HG03060 (cell line): Measurements from ENCODE around the gene TMEM150A.
A peak's percentile ranks its signal among the peaks of the same experiment; 100 is the strongest.
"Not testable (repeated sequence)": the region's sequence is repeated elsewhere in the genome, so short reads cannot be mapped to it uniquely, and the experiment has no call there.

ENCODE experiments used
- ATAC-seq: cut with Tn5 transposase; IDR thresholded peaks from one replicate; pipeline ENCODE4 v1.9.1; 2021; ENCODE audit warnings: low read depth, moderate number of reproducible peaks; ENCODE audit not compliant: unreplicated experiment

The TMEM150A gene

DNA sequence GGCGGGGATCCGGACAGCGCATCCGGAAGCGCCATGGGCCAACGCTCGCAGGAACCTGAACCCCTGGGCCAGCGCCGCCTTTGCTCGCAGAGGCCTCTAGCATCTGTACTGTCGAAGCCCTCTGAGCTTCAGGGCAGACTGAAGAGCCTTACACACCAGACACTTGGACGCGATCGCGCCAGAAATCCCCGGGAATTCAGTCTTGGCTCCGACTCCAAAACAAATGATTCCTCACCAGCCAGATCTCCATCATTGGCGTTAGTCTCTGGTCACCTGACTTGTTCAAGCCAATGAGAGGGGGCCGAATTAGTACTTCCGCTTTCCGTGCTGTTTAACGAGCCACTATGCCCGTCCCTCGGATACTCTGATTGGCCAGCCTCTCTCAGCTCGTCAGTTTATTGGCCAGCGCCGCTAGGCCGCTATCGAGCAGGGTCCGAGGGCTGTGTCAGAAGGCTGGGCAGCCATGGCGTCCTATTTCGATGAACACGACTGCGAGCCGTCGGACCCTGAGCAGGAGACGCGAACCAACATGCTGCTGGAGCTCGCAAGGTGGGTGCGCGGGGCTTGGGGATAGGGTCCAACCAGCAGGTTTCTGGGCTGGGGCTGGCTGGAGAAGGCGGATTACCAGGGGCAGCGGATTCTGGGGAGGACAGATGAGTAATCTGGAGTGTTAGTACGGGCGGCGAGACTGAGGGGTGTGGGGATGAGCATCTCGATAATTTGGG, 7.0 kb downstream of the TMEM150A start, which contains the start of gene RNF181:
Gene RNF181, plus strand, starts transcription at position 445 of the 725 bp plus-strand sequence. Its CDS starts 19 bp downstream, at position 464.
- ATAC-seq = peak; percentile 99

- ATAC-seq = no peak
Measured at GRCh38 chr2:85594715-85595300, 7.7 kb downstream of the TMEM150A start.

GRCh38 chr2:85593023-85593422, 9.5 kb downstream of the TMEM150A start:
- no peak for ATAC-seq

GRCh38 chr2:85592299-85592698, 10.2 kb downstream of the TMEM150A start:
- not testable (repeated sequence) for ATAC-seq

GRCh38 chr2:85591563-85591962, 10.9 kb downstream of the TMEM150A start:
- no peak for ATAC-seq

GRCh38 chr2:85590950-85591349, 11.5 kb downstream of the TMEM150A start:
- ATAC-seq = no peak

DNA sequence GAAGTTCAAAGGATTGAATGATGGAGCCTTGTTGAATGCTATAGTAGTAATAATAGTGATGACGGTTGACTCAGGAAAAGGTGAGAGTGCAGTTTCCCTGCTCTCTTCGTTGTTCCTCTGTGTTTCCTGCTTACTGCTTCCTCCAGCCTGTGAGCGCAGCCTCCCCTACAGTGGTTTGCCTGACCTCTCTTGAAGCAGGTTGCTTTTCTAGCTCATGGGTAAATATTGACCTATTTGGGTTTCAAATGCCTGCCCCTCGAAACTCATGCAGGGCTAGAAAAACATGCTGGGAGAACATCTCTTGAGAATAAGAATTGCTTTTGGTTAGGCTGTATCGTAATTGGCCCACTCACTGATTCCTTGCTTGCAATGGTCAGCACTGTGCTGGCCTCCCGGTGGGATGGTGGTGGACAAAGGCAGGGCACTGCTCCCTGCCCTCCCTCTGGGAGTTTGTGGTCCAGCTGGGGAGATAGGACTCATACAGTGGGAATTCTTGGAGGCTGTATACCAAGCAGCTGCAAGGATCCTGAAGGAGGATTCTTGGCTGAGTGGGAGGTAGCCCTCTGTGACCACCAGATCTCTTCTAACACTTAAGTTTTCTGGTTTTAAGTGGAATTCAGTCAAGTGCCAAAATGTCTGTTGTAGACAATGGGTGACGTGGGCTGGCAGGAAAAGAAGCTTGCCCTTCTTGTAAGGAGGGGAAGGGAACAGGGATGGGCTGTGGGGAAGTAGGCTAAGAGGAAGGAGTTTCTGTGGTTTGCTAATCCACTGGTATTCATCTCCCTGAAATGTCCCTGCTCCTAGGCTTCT, 12.3 kb downstream of the TMEM150A start:
- no peak for ATAC-seq

DNA sequence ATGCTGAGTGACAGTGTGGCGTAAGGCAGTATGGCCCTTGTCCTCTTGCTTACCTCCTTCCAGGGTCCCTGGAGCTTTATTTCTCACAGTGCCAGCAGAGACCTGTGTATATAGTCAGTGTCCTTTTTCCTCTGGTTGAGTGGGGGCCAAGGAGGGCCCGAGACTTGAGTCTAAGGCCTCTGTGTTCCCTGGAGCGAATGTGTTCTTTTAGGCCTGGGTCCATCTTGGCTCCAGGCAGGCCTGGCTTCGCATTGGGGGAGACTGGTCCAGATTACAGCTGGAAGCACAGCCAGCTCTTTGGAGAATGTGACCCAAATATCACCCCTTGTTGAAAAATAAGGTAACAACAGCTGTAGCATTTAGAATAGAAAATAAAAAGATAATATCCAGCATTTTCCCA, 13.3 kb downstream of the TMEM150A start:
- ATAC-seq = no peak

DNA sequence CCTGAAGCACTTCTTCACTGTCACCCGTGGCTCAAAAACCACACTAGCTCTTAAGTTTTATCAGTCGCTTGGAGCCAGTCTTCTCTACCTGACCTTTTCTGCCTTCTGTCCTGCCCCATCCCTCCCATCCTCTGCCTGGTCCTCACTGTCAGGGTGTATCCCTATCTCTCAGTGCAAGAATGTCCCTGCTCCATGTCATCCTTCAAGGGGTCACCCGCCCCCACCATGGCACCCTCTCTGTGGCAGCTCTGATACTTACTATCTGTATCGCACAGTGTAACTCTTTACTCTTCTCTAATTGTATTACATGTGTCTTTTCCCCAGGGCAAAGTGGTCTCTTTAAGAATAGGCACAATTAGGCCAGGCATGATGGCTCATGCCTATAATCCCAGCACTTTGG, 13.9 kb downstream of the TMEM150A start:
- no peak for ATAC-seq

DNA sequence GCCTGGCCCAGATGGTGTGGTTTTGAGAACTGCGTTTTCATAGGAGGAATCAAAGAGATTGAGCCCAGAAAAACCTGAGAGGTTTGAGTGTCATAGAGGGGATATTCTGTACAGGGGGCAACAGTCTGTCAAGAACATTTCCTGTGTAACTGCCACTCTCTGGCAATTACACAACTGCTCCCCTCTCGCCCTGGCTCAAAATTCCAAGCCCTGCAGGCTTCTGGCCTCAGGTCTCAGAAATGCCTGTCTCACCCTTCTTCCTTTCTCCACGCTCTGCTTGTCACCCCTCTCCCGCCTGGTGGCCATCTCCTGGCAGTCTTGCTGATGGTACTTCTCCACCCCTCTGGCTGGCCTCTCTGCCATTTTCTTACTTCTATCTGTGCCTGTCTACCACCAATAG, 14.3 kb downstream of the TMEM150A start:
- no peak for ATAC-seq

DNA sequence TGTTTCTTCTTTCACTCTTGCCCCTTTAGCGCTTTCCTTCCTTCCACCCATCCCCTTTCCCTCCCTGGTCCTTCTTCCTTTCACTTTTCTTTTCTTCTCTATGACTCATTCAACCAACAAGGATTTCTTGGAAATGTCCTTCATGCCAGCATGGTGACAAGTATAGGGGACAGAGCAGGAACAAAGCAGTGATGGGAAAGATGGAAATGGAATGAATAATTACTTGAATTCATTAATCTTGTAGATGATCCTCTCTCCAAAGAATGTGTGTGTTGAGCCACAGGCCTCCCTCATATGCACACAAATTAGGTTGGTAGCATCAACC, 16.8 kb downstream of the TMEM150A start:
- ATAC-seq = no peak

DNA sequence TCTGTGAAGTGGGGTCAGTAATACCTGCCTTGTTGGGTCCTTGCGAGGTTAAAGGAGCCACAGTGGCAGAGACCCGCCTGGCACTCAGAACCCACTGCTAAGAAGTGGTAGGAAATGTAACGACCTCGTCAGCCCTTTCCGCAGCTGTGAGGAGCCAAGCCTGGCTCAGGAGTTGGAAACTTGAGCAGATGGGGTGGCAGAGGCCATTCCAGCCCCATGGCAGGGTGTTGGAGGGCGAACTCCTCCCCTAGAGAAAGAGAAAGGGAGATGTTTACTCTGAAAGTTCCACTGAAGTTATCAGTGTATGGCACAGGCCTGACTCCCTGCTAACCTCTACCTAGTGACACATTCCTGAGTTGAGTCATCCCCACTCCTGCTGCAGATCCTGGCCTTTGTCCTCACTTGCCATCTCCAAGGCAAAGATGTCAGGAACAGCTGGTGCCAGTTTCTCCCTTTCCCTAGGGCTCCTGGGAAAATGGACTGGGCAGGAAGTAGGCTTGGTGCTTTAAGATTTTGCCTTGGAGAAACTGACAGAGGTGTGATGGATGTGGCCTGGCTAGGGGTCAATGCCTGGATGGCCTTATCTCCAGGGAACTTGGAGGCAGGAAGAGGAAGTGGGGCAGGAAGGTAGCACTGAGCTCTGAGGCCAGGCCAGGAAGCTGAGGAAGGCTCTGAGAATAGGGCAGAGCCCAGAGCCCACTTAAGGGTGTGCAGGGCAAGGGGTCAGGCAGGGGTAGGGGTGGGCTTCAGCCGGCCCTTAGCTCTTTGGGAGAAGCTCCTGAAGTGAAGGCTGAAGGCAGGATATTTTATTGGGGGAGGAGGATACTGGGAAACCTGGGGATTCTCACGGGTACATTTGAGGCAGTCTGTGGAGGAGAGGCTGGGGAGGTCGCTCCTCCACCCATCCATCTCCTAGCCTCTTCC, 17.4 kb downstream of the TMEM150A start:
- ATAC-seq = no peak

DNA sequence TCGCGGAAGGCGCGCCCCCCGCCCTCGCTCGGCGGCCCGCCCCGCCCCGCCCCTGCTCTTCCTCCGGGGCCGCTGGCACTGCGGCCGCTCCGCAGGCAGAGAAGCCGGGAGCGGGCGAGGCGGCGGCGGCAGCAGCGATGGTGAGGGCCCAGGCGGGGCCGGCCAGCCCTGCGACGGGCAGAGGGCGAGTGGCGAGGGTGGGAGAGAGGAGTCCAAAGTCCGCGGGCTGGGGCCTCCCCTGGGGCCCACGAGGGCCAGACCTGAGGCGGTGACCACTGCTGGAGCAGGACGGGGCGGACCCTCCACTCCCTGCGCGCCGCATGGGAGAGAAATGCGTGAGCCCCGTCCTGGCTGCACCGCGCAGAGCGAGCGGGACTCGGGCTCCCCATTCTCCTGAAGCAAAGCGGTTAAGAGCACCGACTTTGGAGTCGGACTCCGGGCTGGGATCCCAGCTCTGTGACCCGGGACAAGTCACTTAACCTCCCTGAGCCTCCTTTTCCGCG, 18.1 kb downstream of the TMEM150A start, which contains the start of gene VAMP5:
Gene VAMP5, plus strand, starts transcription at position 78 of the 503 bp plus-strand sequence. Its CDS starts 60 bp downstream, at position 138.
- ATAC-seq = no peak

- no peak for ATAC-seq
Measured at GRCh38 chr2:85583667-85584353, 18.7 kb downstream of the TMEM150A start.

DNA sequence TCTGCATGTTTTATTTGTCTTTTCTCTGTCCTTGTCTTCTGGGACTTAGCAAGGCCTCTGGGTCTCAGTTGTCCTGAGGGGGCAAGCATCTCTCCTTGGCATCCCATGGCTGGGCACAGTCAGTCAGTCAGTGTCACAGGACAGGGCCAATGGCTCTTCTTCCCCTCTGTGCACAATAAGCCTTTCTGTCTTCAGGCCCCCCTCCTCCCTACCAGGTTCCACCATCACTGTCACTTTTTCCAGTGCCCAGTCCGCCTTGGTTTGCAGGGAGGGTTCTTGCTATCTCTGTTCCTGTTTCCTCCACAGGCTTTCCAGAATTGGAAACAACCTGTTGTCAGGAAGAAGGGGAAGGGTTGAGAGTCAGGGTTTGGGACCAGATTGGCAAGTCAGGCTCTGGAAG, 20.0 kb downstream of the TMEM150A start:
- no peak for ATAC-seq

- no peak for ATAC-seq
Measured at GRCh38 chr2:85580206-85580605, 22.3 kb downstream of the TMEM150A start.

- ATAC-seq = no peak
Measured at GRCh38 chr2:85579266-85579935, 23.1 kb downstream of the TMEM150A start.

- ATAC-seq = no peak
Measured at GRCh38 chr2:85578243-85579180, 24.0 kb downstream of the TMEM150A start.
